GM08714 (cell line): ENCODE data around the gene NOL3.

Experiments
- H3K4me3 ChIP-seq: fragments of 200-500 bp; sonication (Bioruptor generic); 2 replicates; pipeline ENCODE4 v1.5.1; 2014; ENCODE audit warnings: mild to moderate bottlenecking, low read length, inconsistent platforms
- ZNF274 ChIP-seq: IDR thresholded peaks from 2 replicates; pipeline ENCODE4 v1.6.1; 2012; ENCODE audit warnings: mild to moderate bottlenecking, low read depth, low read length

The NOL3 gene

DNA sequence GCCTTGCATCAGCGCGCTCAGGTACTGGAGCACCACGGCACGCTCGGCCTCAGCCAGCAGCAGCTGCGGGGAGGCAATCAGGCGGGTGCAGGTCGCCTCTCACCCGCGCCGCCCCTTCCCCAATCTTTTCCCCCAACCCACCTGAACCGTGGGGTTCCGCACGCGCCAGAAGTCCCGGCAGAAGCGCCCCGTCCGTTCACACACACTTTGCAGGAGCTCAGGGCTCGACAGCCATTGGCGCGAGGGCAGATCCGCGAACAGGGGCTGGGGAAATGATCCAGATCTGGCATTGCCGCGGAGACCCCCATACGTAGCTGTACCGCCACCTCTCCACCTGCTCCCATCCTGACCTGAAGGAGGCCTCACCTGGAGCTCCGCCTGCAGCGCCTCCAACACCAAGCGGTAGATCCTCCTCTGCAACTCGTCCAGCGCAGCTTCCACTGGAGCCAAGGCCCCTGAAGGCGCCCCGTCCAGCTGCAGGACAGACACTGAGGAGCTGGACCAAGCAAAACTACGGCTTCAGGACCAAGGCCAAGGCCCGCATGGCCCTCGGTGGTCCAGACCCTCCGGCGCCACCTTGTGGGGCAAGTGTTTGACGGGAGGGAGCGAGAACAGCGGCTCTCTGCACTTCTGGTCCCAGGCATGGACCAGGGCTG, 14.8 kb downstream of the NOL3 start:
- TF ChIP-seq ZNF274 = no peak
- no peak overlapping the region for H3K4me3 ChIP-seq

DNA sequence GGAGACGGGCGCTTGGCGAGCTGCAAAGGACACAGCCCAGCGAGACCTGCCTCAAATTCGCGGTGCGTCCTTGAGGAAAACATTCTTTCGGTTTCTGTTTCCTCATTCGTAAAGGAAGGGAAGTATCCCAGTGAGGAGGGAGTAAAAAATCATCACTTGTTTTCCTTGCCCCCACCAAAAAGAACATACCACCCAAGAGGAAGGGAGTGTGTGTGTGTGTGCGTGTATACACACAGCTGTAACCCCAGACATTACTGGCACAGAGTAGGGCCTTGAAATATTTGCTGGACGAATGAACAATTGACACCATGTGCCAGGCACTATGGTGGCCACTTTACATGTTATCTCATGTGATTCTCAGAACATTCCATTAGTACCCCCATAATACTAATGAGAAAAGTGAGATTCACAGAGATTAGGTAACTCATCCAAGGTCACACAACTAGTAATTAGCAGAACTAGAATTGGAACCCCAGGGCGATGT, 15.4 kb downstream of the NOL3 start:
- no peak overlapping the region for H3K4me3 ChIP-seq
- no peak for TF ChIP-seq ZNF274

DNA sequence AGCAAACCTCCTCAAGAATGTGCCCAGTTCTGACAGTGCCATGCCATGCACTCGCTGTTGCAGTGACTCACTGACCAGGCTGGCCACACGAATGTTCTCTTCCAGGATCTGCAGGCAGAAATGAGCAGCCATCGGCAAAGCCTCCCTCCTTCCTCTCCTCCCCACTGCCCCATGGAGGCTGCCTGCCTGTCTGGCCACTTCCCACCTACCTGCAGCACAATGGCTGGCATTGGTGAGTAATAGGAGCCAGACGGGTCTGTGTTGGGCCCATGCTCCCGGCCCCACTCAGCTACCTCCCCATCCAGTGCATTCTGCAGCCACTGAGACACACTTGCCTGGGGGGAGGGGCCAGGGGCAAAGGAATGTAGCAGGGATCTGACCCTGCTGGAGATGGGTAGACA, 16.2 kb downstream of the NOL3 start:
- no peak for TF ChIP-seq ZNF274
- H3K4me3 ChIP-seq = no peak overlapping the region

DNA sequence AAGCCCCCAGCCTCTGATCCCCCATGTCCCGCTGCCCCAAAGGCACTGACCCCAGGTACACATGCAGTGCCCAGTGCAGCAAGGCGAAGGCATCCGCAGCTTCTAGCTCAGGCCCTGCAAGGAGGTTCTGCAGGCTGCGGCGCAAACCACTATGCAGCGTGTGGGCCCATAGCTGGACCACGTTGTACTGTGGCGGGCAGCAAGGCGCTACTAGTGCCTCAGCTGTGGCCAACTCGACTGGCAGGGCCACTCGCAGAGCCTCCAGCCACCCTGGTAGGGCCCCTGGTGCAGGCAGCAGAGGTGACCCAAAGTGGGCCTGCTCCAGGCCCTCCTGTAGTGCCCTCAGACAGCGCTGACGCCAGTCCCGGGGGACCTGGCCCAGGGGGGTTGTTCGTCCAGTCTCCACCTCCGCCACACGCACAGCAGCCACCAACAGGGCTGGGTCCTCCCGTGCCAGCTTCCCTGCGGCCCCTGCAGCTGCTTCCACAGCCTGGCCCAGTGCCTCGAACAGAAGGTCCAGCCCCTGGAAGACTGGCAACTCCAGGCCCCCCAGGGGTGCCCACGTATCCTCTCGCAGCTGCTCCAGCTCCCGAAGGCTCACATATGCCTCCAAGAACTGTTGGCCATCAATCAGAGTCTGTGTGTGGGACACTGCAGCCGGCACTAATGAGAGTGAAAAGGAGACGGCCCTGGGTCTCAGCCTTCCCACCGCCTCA, 17.0 kb downstream of the NOL3 start:
- H3K4me3 ChIP-seq = no peak overlapping the region
- no peak for TF ChIP-seq ZNF274

DNA sequence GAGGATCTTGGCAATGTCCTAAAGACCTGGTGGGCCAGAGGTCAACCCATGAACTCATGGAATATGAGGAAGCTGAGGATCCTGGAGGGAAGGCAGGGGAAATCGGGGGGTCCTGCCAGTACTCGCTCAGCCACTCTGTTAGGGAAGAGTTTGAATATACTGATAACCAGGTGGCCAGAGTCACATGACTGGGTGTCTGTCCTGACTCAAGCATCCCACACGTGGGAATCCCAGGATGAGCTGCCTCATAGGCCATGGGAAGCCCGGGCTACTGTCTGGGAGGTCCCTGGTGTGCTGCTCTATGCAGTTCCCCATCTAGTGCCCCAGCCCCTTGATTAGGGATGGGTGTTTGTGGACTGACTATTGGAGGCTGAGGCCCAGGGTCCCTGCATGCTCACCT, 18.0 kb downstream of the NOL3 start:
- TF ChIP-seq ZNF274 = no peak
- no peak overlapping the region for H3K4me3 ChIP-seq

DNA sequence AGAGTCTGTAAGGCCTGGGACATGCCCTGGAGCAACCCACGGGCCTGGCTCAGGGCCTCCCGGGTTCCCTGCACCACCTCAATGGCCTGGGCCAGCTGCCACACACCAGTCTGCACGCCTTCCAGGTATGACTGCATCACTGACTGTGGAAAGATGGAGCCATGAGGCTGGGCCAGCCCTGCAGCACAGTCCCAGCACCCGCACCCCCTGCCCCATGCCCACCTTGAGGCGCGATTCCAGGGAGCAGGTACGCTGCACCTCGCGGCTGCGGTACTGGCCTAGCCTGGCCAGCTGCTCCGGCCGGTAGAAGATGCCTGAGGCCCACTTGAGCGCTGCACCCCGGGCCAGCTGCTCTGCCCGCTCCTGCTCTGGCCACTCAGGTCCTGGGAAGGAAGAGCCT, 18.5 kb downstream of the NOL3 start:
- H3K4me3 ChIP-seq = no peak overlapping the region
- no peak for TF ChIP-seq ZNF274

DNA sequence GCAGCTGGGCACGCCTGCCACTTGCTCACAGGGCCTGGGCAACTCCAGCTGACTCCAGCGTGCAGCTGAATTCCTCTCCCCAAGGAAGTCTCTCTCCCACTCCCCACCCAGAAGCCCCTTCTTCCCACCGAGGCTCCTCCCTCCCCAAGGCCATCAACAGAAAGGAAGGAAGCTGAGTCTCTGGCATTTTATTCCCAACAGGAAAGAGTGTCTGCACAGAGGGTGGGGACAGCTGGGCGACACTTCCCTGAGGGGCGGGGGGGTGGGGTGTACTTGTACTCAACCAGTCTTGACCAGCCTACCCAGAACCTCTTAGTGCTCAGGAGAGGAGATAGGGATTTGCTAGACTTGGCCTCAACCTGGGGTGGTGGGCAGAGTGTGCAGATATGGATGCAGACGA, 19.7 kb downstream of the NOL3 start, which contains the start of gene EXOC3L1:
EXOC3L1 (minus strand) TSS at position 96 of the 400 bp plus-strand sequence. CDS start 460 bp downstream, outside the sequence.
- H3K4me3 ChIP-seq = no peak within 1 kb of the TSS
- TF ChIP-seq ZNF274 = no peak

DNA sequence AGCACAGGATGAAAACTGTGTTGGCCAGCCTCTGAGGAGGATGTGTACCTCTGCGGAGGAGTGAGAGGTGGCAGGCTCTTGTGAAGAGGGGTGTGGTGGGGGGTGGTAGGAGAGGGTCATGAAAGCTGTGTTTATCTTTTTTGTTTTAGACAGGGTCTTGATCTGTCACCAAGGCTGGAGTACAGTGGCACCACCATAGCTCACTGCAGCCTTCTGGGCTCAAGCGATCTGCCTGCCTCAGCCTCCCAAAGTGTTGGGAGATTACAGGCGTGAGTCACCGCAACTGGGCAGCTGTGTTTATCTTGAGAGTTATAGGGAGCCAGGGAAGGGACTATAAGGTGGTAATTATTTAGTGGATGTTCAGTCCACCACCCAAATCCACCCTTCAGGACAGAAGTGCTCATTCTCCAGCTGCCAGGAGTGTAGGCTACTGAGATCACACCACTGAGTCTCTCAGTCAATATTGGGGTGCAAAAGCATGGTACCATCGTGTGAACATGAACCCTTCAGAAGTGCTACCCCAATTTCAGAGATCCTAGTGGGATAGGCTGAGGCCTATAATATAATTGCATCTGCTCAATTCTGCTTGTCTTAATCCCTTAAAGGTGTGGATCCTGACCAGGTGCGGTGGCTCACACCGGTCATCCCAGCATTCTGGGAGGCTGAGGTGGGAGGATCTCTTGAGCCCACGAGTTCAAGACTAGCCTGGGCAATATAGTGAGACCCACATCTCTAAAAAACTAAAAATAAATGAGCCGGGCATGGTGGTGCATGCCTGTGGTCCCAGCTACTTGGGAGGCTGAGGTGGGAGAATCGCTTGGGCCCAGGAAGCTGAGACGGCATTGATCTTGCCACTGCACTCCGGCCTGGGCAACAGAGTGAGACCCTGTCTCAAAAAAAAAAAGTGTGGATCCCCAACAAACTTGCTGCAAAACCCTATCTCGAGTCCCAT, 20.4 kb downstream of the NOL3 start:
- no peak overlapping the region for H3K4me3 ChIP-seq
- no peak for TF ChIP-seq ZNF274

DNA sequence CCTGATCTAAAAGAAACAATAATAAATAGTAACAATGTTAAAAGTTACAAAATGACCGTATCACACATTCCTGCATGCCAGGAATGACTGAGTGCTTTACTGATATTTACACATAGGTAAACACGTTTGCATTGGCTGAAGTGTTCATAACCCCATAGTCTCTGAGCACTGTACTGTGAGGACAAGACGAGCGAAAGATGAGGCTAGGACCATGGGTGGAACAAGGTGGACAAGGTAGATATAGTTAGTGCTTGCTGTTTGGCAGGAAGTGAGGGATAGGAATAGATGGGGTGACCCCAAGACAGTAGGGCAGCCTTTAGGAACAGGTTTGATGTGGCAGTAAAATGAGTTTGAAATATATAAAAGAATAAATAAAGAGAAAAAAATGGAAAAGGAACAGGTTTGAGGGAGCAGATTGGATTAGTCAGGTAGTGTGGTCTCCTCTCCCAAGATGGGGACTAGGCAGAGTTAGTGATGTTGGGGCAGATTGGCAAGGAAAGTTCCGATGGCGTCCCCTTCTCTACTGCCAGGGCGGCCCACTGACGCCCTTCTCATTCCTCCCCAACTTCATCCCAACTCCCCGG, 21.2 kb downstream of the NOL3 start:
- no peak for TF ChIP-seq ZNF274
- H3K4me3 ChIP-seq = peak overlapping the region; percentile 93; the same call in 1 of the 2 replicates

DNA sequence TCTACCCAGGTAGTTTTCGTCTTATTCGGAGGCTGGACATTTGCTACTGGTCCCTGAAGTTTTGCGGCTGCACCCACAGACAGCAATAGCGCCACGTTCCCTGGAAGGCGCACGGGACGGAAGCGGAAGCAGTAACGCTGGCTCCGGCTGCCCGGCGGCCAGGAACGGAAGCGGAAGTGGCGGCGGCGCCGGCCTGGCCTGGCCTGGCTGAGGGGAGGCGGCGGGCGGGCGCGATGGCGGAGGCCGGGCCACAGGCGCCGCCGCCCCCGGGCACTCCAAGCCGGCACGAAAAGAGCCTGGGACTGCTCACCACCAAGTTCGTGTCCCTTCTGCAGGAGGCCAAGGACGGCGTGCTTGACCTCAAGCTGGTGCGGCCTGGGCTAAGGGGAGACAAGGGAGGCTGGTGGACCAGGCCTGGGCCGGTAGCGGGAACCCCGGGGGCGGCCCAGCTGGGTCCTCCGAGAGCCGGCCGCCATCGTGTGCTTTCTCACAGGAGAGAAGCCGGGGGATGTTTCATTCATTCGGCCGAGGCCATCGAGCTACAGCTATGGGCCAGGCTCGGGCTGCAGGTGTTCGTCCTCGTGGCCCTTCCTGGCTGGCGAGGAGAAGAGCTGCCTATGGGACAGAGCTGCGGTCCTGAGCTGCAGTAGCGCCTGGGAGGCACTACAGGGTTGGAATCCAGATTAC, 21.8 kb downstream of the NOL3 start, which contains the start of gene E2F4:
E2F4 (plus strand) TSS at position 161 of the 687 bp plus-strand sequence; CDS start at position 234, 73 bp downstream.
- TF ChIP-seq ZNF274 = no peak

DNA sequence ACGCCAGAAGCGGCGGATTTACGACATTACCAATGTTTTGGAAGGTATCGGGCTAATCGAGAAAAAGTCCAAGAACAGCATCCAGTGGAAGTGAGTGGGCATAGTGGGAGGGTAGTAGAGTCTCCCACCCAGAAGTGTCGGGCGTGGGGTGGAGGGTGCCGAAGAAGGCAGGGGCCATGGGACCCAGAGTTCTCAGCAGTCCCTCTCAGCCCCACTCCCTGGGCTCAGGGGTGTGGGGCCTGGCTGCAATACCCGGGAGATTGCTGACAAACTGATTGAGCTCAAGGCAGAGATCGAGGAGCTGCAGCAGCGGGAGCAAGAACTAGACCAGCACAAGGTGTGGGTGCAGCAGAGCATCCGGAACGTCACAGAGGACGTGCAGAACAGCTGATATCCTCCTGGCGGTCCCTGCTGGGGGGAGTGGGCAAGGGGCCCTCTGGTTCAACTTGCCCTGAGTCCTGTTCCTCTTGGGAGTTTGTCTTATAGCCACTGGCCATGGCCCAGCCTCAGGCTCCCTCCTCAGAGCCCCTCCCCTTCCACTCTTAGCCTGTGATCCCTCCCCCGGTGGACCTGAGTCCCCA, 22.5 kb downstream of the NOL3 start:
- no peak for TF ChIP-seq ZNF274
- peak overlapping the region; percentile 93 for H3K4me3 ChIP-seq

More for the DNA sequence above, 21.8 kb downstream of the NOL3 start, which contains the start of gene E2F4:
- peak within 1 kb of the TSS; percentile 93 for H3K4me3 ChIP-seq

DNA sequence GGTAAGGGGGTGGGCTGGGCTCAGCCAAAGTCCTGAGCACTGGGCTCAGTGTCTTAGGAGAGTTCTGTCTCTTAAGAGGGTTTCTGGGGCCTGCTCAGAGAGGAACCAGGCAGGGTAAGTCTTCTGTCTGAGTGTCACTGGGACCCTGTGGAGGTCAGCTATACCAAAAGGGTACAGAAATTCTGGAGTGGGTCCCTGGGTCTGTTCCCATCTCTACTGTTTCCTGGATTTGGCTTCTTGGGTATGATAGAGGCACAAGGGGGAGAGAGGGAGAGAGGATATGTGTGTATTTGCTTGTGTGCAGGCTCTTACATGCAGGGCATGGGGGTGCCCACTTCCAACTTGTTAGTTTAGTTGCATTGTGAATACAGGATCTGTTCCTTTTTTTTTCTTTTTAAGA, 23.2 kb downstream of the NOL3 start:
- peak overlapping the region; percentile 93; the same call in 1 of the 2 replicates for H3K4me3 ChIP-seq
- TF ChIP-seq ZNF274 = no peak

DNA sequence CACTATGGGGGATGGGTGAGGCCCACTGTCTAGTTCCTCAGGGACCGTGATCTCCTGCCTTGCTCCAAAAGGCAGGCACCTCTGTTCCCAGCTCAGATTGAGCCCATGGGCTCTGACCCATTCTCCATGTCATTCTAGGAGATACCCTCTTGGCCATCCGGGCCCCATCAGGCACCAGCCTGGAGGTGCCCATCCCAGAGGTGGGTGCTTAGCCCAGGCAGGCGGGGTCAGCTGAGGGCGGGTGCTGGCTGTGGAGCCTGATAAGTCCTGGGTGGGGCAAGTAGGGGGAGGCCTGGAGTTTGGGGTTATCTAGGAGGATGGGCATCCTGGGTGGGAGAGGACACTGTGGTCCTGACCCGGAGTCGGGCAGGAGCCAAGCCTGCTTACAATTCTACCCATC, 23.9 kb downstream of the NOL3 start:
- no peak overlapping the region for H3K4me3 ChIP-seq
- no peak for TF ChIP-seq ZNF274

DNA sequence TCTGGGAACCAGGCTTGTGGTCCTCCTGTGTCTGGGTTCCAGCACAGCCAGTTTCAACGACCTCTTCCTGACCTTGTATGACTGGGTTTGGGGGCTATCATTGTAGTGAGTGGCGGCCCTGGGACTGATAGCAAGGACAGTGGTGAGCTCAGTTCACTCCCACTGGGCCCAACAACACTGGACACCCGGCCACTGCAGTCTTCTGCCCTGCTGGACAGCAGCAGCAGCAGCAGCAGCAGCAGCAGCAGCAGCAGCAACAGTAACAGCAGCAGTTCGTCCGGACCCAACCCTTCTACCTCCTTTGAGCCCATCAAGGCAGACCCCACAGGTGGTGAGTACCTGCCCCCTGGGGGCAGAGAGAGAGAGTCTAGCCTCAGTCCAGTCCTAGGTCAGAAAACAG, 25.3 kb downstream of the NOL3 start:
- no peak overlapping the region for H3K4me3 ChIP-seq
- no peak for TF ChIP-seq ZNF274
